Adrenal gland (tissue), 12 donors: ENCODE measurements around the gene RSRC1. TPM values are rescaled to one million over a fixed set of nuclear protein-coding genes. Genes with fewer than 3 reads are reported as not detected.

ENCODE experiments used
- DNase-seq, 7 donors: peaks; one replicate each; pipeline ENCODE4 v3.0.0-alpha.2; 2019 to 2020
- H3K27ac ChIP-seq, 5 donors: fragments of 200-600 bp; sonication (generic) in 4 of 5; 1 replicate in 3 of 5; 2 replicates in 2 of 5; pipeline versions ENCODE4 v1.5.1 to v1.8.0; 2016 to 2020; ENCODE audit warnings: mild to moderate bottlenecking in 1 of 5
- H3K27me3 ChIP-seq: fragments of 200-600 bp; 2 replicates; pipeline ENCODE4 v1.8.0; 2021
- H3K36me3 ChIP-seq, 2 donors: fragments of 200-600 bp; replicated peaks in 1 of 2; 1 replicate in 1 of 2; 2 replicates in 1 of 2; pipeline versions ENCODE4 v1.5.1 to v1.8.0; 2018 to 2022
- H3K4me1 ChIP-seq, 2 donors: fragments of 200-600 bp; replicated peaks in 1 of 2; 1 replicate in 1 of 2; 2 replicates in 1 of 2; pipeline versions ENCODE4 v1.5.1 to v1.8.0; 2018 to 2021
- H3K4me3 ChIP-seq, 4 donors: fragments of 200-600 bp; sonication (generic) in 3 of 4; one replicate each; pipeline ENCODE4 v1.5.1; 2016 to 2018
- H3K9me3 ChIP-seq, 3 donors: fragments of 200-600 bp; sonication (generic) in 1 of 3; replicated peaks in 1 of 3; 1 replicate in 2 of 3; 2 replicates in 1 of 3; pipeline versions ENCODE4 v1.5.1 to v1.8.0; 2016 to 2021
- CTCF ChIP-seq, 6 experiments: fragments of 450-650 bp in 4 of 6; fragments of 200-600 bp in 2 of 6; sonication (generic) in 1 of 6; IDR thresholded peaks; 1 replicate in 5 of 6; 2 replicates in 1 of 6; pipeline versions ENCODE4 v1.5.1 to v1.8.0; 2016 to 2021; ENCODE audit warnings: antibody characterized with exemption in 6 of 6, mild to moderate bottlenecking in 2 of 6, moderate library complexity in 1 of 6
- POLR2A ChIP-seq, 2 donors: fragments of 450-650 bp; IDR thresholded peaks; one replicate each; pipeline ENCODE4 v1.6.1; 2017; ENCODE audit warnings: antibody characterized with exemption in 2 of 2, mild to moderate bottlenecking in 2 of 2, moderate library complexity in 1 of 2
- WGBS, 4 donors: extraction: QIAGEN DNeasy Blood & Tissue Kit in 2 of 4; methylation state at CpG; one replicate each; pipeline versions ENCODE4 v1.1.5 to v1.1.7; 2013 to 2017; 5-methylcytosine and 5-hydroxymethylcytosine counted together
- intact Hi-C, 2 donors: fragments of 100-400 bp; cut with DNase I; formaldehyde crosslinking; loops; one replicate each; pipeline versions ENCODE4 v1.14.1 to v1.15.0; 2022 to 2023
- polyA plus RNA-seq, 3 donors: library from polyadenylated mRNA; stranded (reverse); fragments of 200-250 nt in 2 of 3; fragments of 350-450 nt in 1 of 3; fragmentation: Illumina TruSeq in 1 of 3; extraction: RNeasy Lipid Tissue Mini Kit (QIAGEN cat#74804) in 1 of 3; gene quantifications; one replicate each; pipeline ENCODE4 v1.2.3, GENCODE V29; 2013 to 2014
- total RNA-seq, 9 donors: library from RNA; depleted of rRNA in 4 of 9; stranded (reverse); fragments of >200 nt in 4 of 9; fragments of 120-200 nt in 1 of 9; fragmentation: NEBNext Ultra II Directional in 1 of 9; extraction: Animal tissue kit (Norgen Biotek cat#: 25700) in 1 of 9; gene quantifications; one replicate each; pipeline versions ENCODE4 v1.1.0 to v1.2.4, GENCODE V29; 2013 to 2023
- donor health status: healthy with polysubstance abuse.
- donor health status: Bipolar disorder and iron deficiency.
- donor health status: DM: yes; HTN: yes; CAD: no.
- donor health status: DM: no; HTN: no; CAD: no.
- donor health status: DM: no; HTN: no; CAD: no.
- donor health status: DM: yes; HTN: yes; CAD: no.

The RSRC1 gene
- total and polyA plus RNA-seq, 12 donors = 12.6 to 125 (median 37.5) TPM

DNA sequence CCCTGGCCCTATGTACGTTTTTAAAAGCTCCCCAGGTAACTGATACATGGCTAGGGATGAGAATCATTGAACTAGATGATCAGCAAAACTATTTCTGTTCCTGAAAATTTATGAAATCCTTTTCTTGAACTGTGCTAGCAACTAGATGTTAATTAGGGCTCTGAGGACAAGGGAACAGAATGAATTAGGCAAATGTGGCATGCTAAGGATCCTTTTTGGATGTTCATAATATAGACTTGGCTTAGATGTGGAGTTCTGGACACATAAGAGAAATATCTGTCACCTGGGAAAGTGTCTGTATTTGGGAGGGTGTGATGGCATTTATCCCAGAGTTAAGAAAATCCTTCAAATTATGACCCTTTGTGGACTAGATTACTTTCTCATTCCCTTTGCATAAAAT, 71.2 kb downstream of the RSRC1 start:
- no peak for DNase-seq
- no peaks in the 10 kb centered on the region for H3K36me3 ChIP-seq
- 68 to 96% (median 89%) methylated on average over 1 of the region's 1 CpG for WGBS, 4 donors
- no peak overlapping the region for H3K4me3 ChIP-seq
- H3K4me1 ChIP-seq = no peaks in the 10 kb centered on the region
- no peaks in the 10 kb centered on the region for H3K9me3 ChIP-seq
- H3K27ac ChIP-seq = no peak overlapping the region
- TF ChIP-seq CTCF (IDR thresholded peaks at IDR 0.05) (no peak), POLR2A (IDR thresholded peaks at IDR 0.05) (no peak)
- H3K27me3 ChIP-seq = no peaks in the 10 kb centered on the region
- intact Hi-C loops = no loop called here

- no peaks in the 10 kb centered on the region for H3K4me1 ChIP-seq
- no peaks in the 10 kb centered on the region for H3K9me3 ChIP-seq
- H3K27ac ChIP-seq = no peak overlapping the region
- H3K36me3 ChIP-seq = no peaks in the 10 kb centered on the region
- H3K27me3 ChIP-seq = no peaks in the 10 kb centered on the region
- WGBS, 4 donors = 86 to 95% (median 92%) methylated on average over 1 of the region's 1 CpG
- intact Hi-C loops = no loop called here
- TF ChIP-seq POLR2A (IDR thresholded peaks at IDR 0.05) (no peak), CTCF (IDR thresholded peaks at IDR 0.05) (no peak)
- DNase-seq = no peak
- H3K4me3 ChIP-seq = no peak overlapping the region
Observed at GRCh38 chr3:158185711-158186110, 75.8 kb downstream of the RSRC1 start.

DNA sequence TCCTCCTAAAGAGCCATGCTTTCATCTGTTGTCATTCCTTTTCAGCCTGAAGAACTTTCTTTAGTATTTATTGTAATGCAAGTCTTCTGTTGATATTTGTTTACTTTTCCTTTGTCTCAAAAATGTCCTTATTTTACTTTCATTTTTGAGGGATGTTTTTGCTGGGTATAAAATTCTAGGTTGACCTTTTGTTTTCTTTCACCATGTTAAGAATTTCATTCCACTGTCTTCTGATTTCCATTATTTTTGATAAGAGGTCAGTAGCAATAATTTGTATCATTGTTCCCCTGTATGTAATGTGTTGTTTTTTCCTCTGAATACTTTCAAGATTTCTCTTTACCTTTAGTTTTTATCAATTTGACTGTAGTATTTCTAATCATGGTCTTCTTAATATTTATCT, 91.1 kb downstream of the RSRC1 start:
- H3K36me3 ChIP-seq = no peaks in the 10 kb centered on the region
- intact Hi-C loops = no loop called here
- H3K27ac ChIP-seq = no peak overlapping the region
- no peaks in the 10 kb centered on the region for H3K4me1 ChIP-seq
- H3K9me3 ChIP-seq = peaks cover 0 to 13% (median 9%) of the 10 kb centered on the region in 3 donors
- H3K4me3 ChIP-seq = no peak overlapping the region
- TF ChIP-seq CTCF (IDR thresholded peaks at IDR 0.05) = no peak
- TF ChIP-seq POLR2A (IDR thresholded peaks at IDR 0.05) = no peak
- no peaks in the 10 kb centered on the region for H3K27me3 ChIP-seq
- DNase-seq = no peak

DNA sequence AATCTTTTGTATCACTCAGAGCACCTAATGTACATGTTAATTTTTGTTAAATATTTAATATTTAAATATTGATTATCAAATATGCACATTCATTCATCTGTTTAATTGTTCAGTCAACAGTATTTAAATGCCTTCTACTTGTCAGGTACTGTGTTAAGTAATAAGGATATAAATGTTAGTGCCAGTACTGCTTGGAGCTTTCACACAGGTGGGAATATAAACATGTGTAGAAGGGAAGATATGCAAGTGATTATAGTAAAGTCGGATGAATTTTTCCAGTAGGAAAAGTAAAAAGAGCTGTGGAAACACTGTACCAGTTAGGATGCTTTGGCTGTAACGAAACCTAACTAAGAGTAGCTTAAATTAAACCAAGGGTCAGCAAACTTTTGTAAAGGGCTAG, 95.4 kb downstream of the RSRC1 start:
- no peaks in the 10 kb centered on the region for H3K27me3 ChIP-seq
- intact Hi-C loops = no loop called here
- WGBS, 4 donors = 48 to 97% (median 62%) methylated on average over 2 of the region's 2 CpGs

More for the DNA sequence above, 95.4 kb downstream of the RSRC1 start:
- TF ChIP-seq CTCF (IDR thresholded peaks at IDR 0.05) (no peak), POLR2A (IDR thresholded peaks at IDR 0.05) (no peak)
- Histone ChIP-seq H3K36me3 (no peaks in the 10 kb centered on the region), H3K27ac (no peak overlapping the region), H3K9me3 (peaks cover 0 to 9% (median 8%) of the 10 kb centered on the region in 3 donors), H3K4me1 (no peaks in the 10 kb centered on the region), H3K4me3 (no peak overlapping the region)
- DNase-seq = no peak
